ENCODE measurements around the gene PIK3CD.

- TF ChIP-seq SP1 (CRISPR knock-in tag; conservative IDR thresholded peaks at IDR 0.05) (no peak), ZNF281 (CRISPR knock-in tag; IDR thresholded peaks at IDR 0.05) (no peak), CTCF (IDR thresholded peaks at IDR 0.05) (no peak), MXD4 (CRISPR knock-in tag; IDR thresholded peaks at IDR 0.05; ENCODE audit: borderline replicate concordance) (no peak), ZNF671 (CRISPR knock-in tag; IDR thresholded peaks at IDR 0.05) (no peak), ZNF317 (CRISPR knock-in tag; IDR thresholded peaks at IDR 0.05; ENCODE audit: borderline replicate concordance, low read depth) (no peak)
Observed at GRCh38 chr1:9774712-9775679, 123.5 kb downstream of the PIK3CD start.
